LHCN-M2 (cell line): ENCODE data around the gene CTDP1. TPM values are rescaled to one million over a fixed set of nuclear protein-coding genes. Genes with fewer than 3 reads are reported as not detected.

Source experiments
- DNase-seq: peaks from one replicate; pipeline ENCODE4 v3.0.0-alpha.2; 2012; ENCODE audit warnings: low read depth
- polyA plus RNA-seq: library from polyadenylated mRNA; unstranded; fragments of >200 nt; gene quantifications from one replicate; pipeline ENCODE4 v1.2.1, GENCODE V29; 2012; ENCODE audit warnings: missing spikeins
- total RNA-seq: library from RNA; depleted of rRNA; stranded (reverse); fragments of >200 nt; gene quantifications from 2 replicates; pipeline ENCODE4 v1.2.3, GENCODE V29; 2014; rRNA removed

The CTDP1 gene, protein sequence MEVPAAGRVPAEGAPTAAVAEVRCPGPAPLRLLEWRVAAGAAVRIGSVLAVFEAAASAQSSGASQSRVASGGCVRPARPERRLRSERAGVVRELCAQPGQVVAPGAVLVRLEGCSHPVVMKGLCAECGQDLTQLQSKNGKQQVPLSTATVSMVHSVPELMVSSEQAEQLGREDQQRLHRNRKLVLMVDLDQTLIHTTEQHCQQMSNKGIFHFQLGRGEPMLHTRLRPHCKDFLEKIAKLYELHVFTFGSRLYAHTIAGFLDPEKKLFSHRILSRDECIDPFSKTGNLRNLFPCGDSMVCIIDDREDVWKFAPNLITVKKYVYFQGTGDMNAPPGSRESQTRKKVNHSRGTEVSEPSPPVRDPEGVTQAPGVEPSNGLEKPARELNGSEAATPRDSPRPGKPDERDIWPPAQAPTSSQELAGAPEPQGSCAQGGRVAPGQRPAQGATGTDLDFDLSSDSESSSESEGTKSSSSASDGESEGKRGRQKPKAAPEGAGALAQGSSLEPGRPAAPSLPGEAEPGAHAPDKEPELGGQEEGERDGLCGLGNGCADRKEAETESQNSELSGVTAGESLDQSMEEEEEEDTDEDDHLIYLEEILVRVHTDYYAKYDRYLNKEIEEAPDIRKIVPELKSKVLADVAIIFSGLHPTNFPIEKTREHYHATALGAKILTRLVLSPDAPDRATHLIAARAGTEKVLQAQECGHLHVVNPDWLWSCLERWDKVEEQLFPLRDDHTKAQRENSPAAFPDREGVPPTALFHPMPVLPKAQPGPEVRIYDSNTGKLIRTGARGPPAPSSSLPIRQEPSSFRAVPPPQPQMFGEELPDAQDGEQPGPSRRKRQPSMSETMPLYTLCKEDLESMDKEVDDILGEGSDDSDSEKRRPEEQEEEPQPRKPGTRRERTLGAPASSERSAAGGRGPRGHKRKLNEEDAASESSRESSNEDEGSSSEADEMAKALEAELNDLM
- 16.4 and 19.7 TPM in 2 replicates for total RNA-seq
- 11.8 TPM for polyA plus RNA-seq

DNA sequence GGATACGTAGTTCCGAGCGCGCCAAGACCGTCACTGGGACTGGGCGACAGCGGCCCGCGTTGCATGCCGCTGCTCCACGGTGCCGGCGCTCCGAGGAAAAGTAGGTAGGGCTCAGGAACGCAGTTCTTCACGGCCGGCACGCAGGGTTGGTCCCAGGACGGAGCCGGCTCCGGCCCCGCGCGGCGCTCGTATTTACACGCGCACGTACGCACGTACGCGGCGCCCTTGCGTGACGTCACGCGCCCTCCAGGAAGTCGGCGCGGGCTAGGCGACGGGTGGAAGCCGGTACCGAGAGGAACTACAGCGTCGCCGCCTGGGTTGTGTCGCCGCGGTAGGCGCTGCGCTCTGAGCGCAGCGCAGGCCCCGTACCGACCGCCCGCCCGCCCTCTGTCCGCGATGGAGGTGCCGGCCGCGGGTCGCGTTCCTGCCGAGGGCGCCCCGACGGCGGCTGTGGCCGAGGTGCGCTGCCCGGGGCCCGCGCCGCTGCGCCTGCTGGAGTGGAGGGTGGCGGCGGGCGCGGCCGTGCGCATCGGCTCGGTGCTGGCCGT, at the start of gene CTDP1:
Gene CTDP1 (plus strand): TSS at position 252 of the 548 bp plus-strand sequence. CDS start 145 bp downstream, at position 397.
- DNase-seq, result peak; percentile 89

DNA sequence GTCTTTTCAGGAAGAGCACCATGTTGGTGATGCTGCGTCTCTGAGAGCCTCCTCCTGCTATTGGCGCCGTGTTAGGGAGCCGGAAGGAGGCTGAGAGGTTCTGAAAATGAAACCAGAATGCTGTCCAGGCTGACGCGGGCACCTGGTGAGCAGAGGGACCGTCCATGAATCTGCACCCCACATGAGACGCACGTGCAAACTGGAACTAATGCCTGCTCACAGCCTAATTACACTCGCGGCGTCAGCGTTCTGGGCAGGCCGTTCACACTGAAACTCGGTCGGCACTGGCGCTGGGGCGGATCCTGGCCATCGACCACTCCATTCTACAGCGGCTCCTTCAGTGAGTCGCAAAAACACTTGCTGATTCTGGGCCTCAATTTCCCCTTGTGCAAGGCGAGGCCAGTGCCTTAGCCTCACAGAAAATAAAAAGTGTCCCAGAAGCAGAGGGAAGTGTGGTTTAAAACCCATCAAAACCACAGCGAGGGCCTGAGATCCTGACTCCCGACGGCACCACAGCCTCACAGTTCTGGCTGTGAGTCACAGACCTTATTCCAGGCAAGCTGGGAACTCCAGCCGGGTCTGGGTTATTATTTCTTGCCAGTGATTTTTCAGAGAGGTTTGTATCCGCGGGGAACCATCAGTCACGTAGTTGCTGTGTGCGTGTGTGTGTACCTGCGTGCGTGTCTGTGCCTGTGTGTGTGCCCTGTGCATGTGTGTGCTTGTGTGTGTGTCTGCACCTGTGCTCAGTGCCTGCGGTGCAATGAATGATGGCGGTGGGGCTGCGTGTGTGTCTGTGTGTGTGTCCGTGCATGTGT, 49.1 kb upstream of the CTDP1 start:
- DNase-seq, result no peak

DNA sequence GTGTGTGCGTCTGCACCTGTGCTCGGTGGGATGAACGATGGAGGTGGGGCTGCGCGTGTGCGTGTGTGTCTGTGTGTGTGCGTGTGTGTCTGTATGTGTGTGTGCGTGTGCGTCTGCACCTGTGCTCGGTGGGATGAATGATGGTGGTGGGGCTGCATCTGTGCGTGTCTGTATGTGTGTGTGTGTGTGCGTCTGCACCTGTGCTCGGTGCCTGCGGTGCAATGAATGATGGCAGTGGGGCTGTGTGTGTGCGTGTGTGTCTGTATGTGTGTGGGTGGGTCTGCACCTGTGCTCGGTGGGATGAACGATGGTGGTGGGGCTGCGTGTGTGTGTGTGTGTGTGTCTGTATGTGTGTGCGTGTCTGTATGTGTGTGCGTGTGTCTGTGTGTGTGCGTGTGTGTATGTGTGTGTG, 48.5 kb upstream of the CTDP1 start:
- no peak for DNase-seq

DNA sequence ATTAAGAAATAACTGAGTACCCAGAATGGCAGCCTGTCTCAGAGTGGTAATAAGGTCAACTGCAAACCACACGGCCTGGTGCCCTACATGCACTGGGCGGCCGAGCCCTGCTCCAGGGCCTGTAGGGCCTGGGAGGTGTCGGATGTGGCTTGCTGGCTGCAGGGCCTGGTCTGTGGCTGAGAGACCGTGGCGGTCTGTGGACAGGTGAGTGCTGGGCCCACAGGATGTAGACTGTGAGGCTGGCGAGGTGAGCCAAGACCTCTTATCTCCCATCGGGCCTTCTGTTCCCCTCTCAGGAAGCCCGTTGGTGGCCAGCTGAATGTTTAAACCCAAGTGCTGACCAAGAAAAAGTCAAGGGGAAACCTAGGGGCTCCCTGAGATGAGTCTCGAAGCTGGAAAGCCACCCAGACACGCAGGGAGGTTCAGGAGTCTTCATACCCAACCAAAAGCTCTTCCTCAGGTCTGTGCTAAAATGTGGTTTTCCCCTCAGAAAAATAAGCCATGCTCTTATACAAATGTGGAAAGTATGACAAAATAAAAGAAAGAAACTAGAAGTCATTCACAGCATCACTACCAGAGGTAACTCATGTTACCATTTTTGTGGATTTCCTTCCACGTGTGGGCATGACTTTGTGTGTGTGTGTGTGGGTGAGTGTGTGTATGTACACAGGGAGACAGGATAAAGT, 47.7 kb upstream of the CTDP1 start:
- no peak for DNase-seq

DNA sequence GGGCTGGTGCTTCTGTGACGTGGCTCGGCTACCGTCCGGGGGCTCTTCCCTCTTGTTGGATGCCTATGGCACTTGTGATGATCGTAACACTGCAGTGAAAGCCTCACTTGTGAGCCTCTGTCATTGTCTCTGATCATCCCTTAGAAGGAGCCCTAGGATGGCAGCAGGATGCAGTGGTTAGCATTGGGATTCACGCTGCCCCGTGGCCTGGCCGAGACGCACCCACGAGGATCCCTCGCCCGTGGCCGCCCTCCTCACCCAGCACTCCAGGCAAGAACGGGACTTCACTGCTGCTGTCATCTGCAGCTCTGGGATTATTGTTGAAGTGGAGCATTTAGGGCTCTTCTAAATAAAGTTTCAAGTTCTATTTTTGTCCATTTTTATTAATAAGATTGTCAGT, 46.8 kb upstream of the CTDP1 start:
- no peak for DNase-seq

DNA sequence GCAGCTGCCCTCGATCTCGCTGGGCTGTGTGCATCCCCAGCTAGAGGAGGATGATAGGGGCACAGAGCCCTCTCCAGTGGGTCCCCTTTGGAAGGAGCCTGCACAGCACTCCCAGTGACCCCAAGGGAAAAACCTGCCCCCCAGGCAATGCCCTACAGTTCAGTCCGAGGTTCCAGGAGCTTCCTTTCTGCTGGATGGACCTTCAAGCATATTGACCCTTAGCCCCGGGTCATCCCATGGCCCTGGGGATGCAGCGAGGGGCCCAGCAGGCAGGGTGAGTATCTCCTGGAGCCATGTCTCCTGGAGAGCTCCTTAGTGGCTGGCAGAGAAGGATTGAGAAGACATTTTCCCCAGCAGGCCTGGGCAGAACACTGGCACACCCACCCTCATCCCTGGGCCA, 45.4 kb upstream of the CTDP1 start:
- no peak for DNase-seq

DNA sequence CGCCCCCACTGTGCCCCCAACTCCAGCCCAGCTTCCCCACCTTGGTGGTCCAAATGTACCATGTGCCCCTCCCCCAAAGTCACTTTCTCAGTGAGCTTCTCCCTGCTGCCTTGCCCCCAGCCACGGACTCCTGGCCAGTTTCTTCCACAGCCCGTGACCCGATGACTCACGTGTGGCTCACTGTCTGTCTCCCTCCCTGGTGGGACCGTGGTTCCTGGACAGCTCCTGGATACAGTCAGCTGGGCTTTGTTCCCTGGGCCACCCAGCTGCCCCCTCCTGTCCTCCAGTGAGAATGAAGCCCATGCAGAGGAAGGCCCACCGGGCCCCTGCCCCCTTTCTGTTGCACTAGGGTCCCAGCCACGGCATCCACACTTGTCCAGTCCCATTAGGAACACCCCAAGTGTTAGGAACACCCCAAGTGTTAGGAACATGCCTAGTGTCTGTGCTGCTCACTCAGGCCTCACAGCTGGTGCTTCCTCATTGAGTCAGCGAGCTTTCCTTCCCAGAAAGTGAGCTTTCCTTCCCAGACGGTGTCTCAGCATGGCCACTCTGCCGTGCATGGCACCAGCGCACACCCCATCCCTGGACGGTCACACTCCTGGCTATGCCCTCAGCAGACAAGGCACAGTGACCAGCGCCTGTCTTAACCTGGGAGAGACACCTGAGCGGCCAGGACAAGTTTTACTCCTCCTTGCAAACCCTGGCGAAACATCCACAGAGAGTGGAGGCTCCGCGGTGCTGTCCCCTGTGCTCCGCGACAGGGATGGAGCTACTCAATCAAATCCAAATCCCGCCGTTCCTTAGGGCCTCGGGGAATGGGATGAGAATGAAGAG, 44.8 kb upstream of the CTDP1 start:
- no peak for DNase-seq

DNA sequence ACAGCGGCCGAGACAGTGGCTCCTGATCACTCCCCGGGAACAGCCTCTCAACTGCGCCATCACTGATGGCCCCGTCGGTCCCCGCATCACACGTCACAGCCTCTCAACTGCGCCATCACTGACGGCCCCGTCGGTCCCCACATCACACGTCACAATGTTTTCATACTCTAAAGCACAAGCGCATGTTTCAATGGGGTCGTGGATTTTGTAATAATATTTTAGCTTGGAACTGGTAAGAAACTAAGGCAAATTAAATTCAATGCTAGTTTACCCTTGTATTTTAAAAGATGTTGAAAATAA, 44.2 kb upstream of the CTDP1 start:
- no peak for DNase-seq

DNA sequence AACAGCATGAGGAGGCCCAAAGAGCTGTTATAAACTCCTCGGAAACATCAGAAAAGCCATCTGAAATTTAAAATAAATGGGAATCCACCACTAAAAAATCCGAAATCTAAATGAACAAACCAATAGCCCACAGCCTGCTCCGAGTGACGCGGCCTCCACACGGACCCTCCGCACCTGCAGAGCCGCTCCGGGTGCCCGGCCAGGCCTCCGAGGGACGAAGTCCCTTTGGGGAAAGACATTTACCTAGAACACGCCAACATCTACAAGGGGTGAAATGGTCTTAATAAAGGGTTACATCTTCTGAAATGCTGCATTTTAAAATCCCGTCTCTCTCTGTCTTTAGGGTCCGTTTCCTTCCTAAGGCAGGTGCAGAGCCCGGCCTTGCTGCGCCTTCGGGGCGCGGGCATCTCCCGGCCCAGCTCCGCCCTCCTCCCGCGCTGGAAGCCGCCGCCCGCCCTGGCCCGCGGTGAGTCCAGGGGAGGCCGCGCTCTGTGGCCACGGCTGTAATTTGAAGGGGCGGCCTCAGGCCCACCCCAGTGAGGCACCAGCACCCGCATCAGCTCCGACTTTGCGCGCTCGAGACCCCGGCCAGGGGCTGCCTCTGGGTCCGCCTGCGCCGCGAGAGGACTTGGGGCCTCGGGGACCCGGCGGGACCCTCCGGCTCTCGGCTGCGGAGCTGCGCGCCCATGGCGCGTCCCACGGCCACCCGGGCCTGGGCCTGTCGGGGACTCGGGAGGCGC, 42.3 kb upstream of the CTDP1 start:
- DNase-seq, result no peak

DNA sequence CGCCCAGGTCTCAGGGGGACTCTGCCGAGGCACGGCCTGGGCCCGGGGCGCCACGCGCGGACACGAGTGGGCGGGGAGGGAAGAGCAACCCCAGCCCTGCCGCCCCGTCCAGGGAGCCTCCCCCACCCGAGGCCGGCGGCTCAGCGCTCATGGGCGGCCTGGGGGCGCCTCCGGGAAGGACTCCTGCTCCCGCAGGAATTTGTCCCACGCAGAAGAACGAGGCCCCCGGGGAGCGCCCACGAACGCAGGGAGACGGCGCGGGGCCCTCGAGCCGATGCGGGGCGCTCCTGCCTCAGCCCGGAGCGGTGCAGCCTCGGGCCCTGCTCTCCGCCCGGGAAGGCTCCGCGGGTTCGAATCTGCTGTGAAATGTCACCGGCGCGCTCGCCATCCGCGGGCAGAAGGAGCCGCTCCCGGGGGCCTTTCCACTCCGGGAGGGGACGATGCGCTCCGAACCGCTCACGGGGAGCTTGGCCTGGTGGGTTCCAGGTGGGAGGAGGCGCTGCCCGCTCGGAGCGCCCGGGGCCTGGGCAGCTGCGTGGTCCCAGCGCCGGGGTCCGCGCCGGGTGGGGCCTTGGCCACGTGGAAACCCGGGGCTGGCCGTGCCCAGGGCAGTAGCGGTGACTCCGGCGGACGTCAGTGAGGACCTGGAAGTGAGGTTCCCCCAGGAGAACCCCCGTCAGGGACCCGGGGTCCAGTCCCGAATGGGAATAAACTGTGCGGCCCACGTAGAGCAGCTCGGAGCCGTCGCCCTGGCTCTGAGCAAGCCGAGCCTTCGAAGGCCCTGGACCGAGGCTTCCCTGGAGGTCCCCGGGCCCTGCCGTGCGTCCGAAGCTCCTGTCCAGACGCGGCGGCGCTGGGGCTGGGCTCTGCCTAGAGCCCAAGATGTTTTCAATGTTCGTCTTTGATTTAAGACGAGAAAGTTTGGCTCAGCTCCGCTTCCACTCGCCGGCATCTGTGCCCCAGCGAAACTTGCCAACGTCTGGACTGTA, 41.4 kb upstream of the CTDP1 start:
- no peak for DNase-seq

DNA sequence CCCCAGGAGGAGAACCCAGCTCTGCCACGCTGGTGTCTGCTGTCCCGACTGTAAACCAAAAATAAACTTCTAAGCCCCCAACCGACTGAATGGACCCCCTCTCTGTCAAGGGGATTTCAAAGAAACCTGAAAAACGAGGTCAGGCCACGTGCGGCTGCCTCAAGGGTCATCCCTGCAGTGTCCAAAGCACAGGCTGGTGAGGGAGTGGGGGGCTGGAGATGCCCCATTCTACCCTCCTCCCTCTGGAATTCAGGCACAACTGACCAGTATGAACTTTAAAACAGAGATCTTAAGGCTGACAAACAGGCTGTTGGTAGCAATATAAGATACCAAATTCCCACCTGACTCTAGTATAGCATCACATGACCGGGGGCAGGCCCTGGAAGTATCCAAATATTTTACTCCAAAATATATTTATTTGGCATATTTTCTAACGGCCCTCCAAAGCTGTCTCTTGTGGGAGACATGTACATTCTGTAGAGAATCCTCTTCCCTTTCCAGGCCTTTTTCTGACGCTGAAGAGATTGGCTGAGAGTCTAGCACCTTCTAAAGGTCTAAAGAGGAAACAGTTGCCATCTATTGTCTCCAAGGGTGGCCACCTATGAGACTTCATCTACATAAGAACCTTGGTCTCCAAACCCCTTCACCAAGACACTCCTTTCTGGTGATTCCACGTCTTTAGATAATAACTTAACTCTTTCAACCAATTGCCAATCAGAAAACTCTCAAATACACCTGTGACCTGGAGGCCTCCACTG, 40.4 kb upstream of the CTDP1 start:
- DNase-seq, result no peak

DNA sequence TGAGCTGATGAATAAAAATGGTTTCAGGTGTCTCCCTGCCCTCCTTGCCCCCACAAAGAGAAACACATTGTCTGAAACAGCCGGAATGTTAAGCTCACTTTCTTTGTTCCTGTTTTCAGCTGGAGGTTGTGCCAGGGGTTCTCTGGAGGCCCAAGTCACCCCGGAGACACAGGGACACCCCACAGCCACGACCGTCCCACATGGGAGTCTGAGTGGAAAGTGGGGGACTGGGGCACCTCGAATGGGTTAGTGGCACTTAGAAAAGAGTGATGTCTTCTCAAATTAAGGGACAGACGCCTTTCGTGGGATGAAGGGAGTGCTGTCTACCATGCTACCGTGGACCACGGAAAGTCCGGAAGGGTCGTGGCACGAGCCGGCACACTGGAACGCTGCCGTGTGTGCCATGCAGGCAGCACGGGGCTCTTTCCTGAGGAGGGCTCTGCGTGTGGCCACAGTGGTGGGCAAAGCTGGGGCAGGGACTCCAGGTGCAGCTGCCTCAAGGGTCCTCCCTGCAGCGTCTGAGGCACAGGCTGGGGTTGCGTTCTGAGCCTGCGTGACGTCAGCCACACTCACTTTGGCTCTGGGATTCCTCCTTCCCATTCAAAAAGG, 39.4 kb upstream of the CTDP1 start:
- DNase-seq, result no peak

DNA sequence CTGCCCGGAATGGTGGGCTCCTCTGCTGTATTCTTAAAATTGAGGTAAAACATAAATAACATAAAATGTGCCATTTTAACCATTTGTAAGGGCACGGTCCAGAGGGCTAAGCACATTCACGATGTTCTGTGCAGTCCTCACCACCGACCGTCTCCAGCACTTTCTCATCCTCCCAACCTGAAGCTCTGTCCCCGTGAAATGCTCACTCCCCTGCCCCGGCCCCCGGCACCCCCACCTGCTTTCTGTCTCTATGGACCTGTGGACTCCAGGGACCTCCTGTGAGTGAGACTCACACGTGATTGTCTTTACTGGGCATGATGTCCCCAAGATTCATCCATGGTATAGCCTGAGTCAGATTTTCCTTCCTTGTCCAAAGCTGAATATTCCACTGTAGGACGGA, 38.7 kb upstream of the CTDP1 start:
- no peak for DNase-seq

DNA sequence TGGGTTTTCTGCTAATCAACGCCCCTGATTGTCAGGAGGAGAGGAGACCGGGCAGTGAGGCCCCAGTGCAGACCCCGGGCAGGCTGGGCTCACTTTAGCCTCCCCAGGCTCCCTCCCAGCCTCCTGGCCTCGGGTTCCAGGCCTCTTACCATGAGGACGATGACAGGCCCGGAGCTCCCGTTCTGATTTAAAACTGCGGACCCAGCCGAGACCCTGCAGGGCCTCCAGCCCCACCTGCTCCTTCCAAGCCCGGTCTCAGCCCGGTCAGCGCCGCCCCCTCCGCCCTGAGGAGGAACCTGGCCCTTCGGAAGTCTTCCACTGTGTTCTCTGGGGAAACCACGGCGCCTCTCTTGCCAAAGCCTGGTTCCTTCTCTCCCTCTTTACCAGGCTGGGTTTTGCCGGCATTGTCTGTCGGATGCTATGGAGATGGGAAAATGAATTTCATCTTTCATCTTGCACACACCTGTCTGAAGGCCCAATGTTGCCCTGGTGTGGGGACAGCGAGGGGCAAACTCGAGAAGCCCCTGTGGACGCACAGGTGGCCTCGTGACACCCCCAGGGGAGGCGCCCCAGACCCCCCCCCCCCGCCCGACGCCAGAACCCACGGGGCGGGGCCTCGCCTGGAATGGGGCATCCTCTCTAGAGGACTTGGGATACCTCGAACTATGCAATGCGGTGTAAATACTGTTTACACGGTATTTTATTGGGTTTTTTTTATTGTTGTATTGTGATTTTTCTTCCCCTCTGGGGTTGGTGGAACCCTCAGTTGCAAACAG, 37.7 kb upstream of the CTDP1 start:
- no peak for DNase-seq

DNA sequence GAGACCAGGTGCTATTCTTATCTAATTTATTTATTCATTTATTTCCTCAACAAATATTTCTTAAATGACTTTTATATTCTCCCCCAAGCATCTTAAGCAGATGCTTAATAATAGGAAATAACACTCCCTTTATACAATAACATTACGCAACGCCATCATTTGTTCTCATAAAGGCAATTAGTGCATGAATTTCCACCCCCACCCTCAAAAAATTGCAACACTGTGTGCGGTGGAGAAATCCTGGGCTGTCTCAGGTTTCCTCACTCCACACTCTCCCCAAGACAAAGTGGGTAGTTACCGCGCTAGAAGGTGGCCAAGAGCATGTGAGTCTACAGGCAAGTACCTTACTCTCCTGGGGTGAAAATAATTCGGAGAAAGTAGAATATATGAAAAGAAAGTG, 37.0 kb upstream of the CTDP1 start:
- DNase-seq, result no peak
